C4-2B (cell line): Measurements from ENCODE around the gene ZNF786.

ENCODE experiments used
- CTCF ChIP-seq: fragments of 450-650 bp; conservative IDR thresholded peaks from 2 replicates; pipeline ENCODE4 v1.5.1; 2017; ENCODE audit warnings: mild to moderate bottlenecking
- ZFX ChIP-seq: fragments of 450-650 bp; IDR thresholded peaks from 2 replicates; pipeline ENCODE4 v1.6.1; 2017

GRCh38 chr7:149067869-149068268, 22.6 kb downstream of the ZNF786 start:
- no peak; the same call in 1 of the 2 replicates for TF ChIP-seq CTCF
- TF ChIP-seq ZFX: no peak
